Transverse colon (tissue), 4 donors: ENCODE results near the gene PGP. TPM values are rescaled to one million over a fixed set of nuclear protein-coding genes. Genes with fewer than 3 reads are reported as not detected.

ENCODE experiments used
- DNase-seq: peaks from one replicate; pipeline ENCODE4 v3.0.0-alpha.2; 2019
- H3K27ac ChIP-seq, 4 donors: fragments of 200-600 bp; sonication (generic); 2 replicates each; pipeline ENCODE4 v1.5.1; 2016 to 2018; ENCODE audit warnings: inconsistent platforms in 4 of 4
- H3K27me3 ChIP-seq: fragments of 200-600 bp; sonication (generic); 2 replicates; pipeline ENCODE4 v1.5.1; 2017; ENCODE audit warnings: inconsistent platforms
- H3K36me3 ChIP-seq, 4 donors: fragments of 200-600 bp; sonication (generic); 2 replicates each; pipeline ENCODE4 v1.5.1; 2017 to 2019; ENCODE audit warnings: inconsistent platforms in 4 of 4
- H3K4me1 ChIP-seq, 4 donors: fragments of 200-600 bp; sonication (generic); 2 replicates each; pipeline ENCODE4 v1.5.1; 2017 to 2020; ENCODE audit warnings: inconsistent platforms in 4 of 4
- H3K4me3 ChIP-seq, 4 donors: fragments of 200-600 bp; sonication (generic); 1 replicate in 1 of 4; 2 replicates in 3 of 4; pipeline versions ENCODE4 v1.5.1 to v1.6.1; 2017 to 2019; ENCODE audit warnings: inconsistent platforms in 4 of 4
- H3K9me3 ChIP-seq, 2 donors: fragments of 200-600 bp; sonication (generic); 2 replicates each; pipeline ENCODE4 v1.5.1; 2017 to 2019; ENCODE audit warnings: inconsistent platforms in 2 of 2
- CTCF ChIP-seq, 5 experiments: fragments of 200-600 bp in 3 of 5; fragments of 450-650 bp in 2 of 5; sonication (generic) in 3 of 5; IDR thresholded peaks; 1 replicate in 2 of 5; 2 replicates in 3 of 5; pipeline ENCODE4 v1.5.1; 2016 to 2017; ENCODE audit warnings: antibody characterized with exemption in 5 of 5, inconsistent platforms in 3 of 5, mild to moderate bottlenecking in 2 of 5, moderate library complexity in 1 of 5
- EP300 ChIP-seq: sonication (generic); formaldehyde crosslinking; IDR thresholded peaks from one replicate; pipeline ENCODE4 v1.6.1; 2017; ENCODE audit warnings: antibody characterized with exemption, low read depth
- POLR2A ChIP-seq: fragments of 450-650 bp; IDR thresholded peaks from one replicate; pipeline ENCODE4 v1.6.1; 2016; ENCODE audit warnings: antibody characterized with exemption, mild to moderate bottlenecking, moderate library complexity
- POLR2AphosphoS5 ChIP-seq, 3 donors: sonication (generic); formaldehyde crosslinking; IDR thresholded peaks; one replicate each; pipeline ENCODE4 v1.6.1; 2016; ENCODE audit warnings: antibody characterized with exemption in 3 of 3
- WGBS, 2 donors: methylation state at CpG; one replicate each; pipeline ENCODE4 v1.1.5; 2018; ENCODE audit warnings: low coverage in 1 of 2; 5-methylcytosine and 5-hydroxymethylcytosine counted together
- in situ Hi-C, 4 donors: fragments of 200-750 bp; cut with MboI; loops; one replicate each; pipeline versions ENCODE4 v1.15.0 to v1.15.1; 2017; ENCODE audit warnings: low sequenced_read_pairs in 3 of 4, low pct_ligation_motif_present in 1 of 4, low pct_unique_long_range_greater_than_20kb in 1 of 4
- intact Hi-C: fragments of 100-400 bp; cut with DNase I; formaldehyde crosslinking; loops from one replicate; pipeline ENCODE4 v1.15.1; 2023; ENCODE audit warnings: low total_unique reads
- total RNA-seq, 4 donors: library from RNA; depleted of rRNA; stranded (reverse); fragments of >200 nt; gene quantifications; one replicate each; pipeline ENCODE4 v1.1.0, GENCODE V29; 2016

Gene PGP
- total RNA-seq, 4 donors from 2014 or later = 18.0 to 49.0 (median 29.5) TPM

GRCh38 chr16:2233046-2233775 is 18.6 kb upstream of the PGP start:
- Histone ChIP-seq H3K4me3 (no peak overlapping the region), H3K4me1 (peaks cover 13 to 30% (median 22%) of the 10 kb centered on the region in 4 donors), H3K9me3 (no peaks in the 10 kb centered on the region), H3K27ac (no peak overlapping the region), H3K36me3 (peaks cover 0 to 59% (median 18%) of the 10 kb centered on the region in 4 donors), H3K27me3 (peaks cover 31% of the 10 kb centered on the region)
- intact Hi-C loops = loop anchor here (10.0 kb wide), 1 partner anchor 228 kb away; the partner anchor contains the start of gene ZNF598
- in situ Hi-C loops = no loop called here
- DNase-seq = no peak
- no peak for TF ChIP-seq EP300
- no peak for TF ChIP-seq CTCF (IDR thresholded peaks at IDR 0.05)
- TF ChIP-seq POLR2A = no peak
- TF ChIP-seq POLR2AphosphoS5 (IDR thresholded peaks at IDR 0.05) = no peak
- 96% methylated on average over 20 of the region's 28 CpGs; no CpG with 5 or more reads in 1 of the 2 donors for WGBS, 2 donors

GRCh38 chr16:2232094-2232990 is 17.7 kb upstream of the PGP start:
- H3K9me3 ChIP-seq = no peaks in the 10 kb centered on the region
- WGBS, 2 donors = 87% methylated on average over 38 of the region's 41 CpGs; no CpG with 5 or more reads in 1 of the 2 donors
- in situ Hi-C loops = no loop called here
- H3K4me1 ChIP-seq = peaks cover 12 to 22% (median 16%) of the 10 kb centered on the region in 4 donors
- DNase-seq = no peak
- TF ChIP-seq POLR2AphosphoS5 (IDR thresholded peaks at IDR 0.05) = no peak
- no peak for TF ChIP-seq CTCF (IDR thresholded peaks at IDR 0.05)
- TF ChIP-seq EP300 = no peak
- no peak for TF ChIP-seq POLR2A
- peaks cover 0 to 59% (median 18%) of the 10 kb centered on the region in 4 donors for H3K36me3 ChIP-seq
- no peak overlapping the region for H3K4me3 ChIP-seq
- intact Hi-C loops = loop anchor here (10.0 kb wide), 1 partner anchor 228 kb away; the partner anchor contains the start of gene ZNF598
- no peak overlapping the region for H3K27ac ChIP-seq
- H3K27me3 ChIP-seq = peaks cover 22% of the 10 kb centered on the region

- intact Hi-C loops (loop anchor here (1.0 to 10.0 kb wide), 2 partner anchors 37 to 226 kb away; partner anchors contain the start of genes RNPS1 and ZNF598), in situ Hi-C loops (no loop called here)
- H3K4me3 ChIP-seq = no peak overlapping the region
- H3K4me1 ChIP-seq = peaks cover 4 to 20% (median 6%) of the 10 kb centered on the region in 4 donors
- H3K27me3 ChIP-seq = peaks cover 12% of the 10 kb centered on the region
- WGBS, 2 donors = 73 to 83% methylated on average over 8 to 27 of the region's 29 CpGs
- H3K27ac ChIP-seq = no peak overlapping the region
- H3K36me3 ChIP-seq = peaks cover 0 to 59% (median 18%) of the 10 kb centered on the region in 4 donors
- no peak for DNase-seq
- no peaks in the 10 kb centered on the region for H3K9me3 ChIP-seq
- TF ChIP-seq EP300 (no peak), CTCF (IDR thresholded peaks at IDR 0.05) (no peak), POLR2AphosphoS5 (IDR thresholded peaks at IDR 0.05) (no peak), POLR2A (no peak)
Observed at GRCh38 chr16:2231016-2231931, 16.6 kb upstream of the PGP start.
